B cell (primary cell): ENCODE data around the gene GPC4. TPM values are rescaled to one million over a fixed set of nuclear protein-coding genes. Genes with fewer than 3 reads are reported as not detected.
A peak's percentile ranks its signal among the peaks of the same experiment; 100 is the strongest.

Experiments used
- ATAC-seq: fragments of 200-7000 bp; cut with Tn5 transposase; one replicate; pipeline ENCODE4 v1.10.0; 2021; ENCODE audit warnings: low read depth, mild to moderate bottlenecking, moderate number of reproducible peaks, moderate library complexity
- CTCF ChIA-PET: fragments of 350-600 bp; sonication (Branson Sonifier 250); formaldehyde crosslinking; loops from one replicate; lab custom pipeline; 2021; ENCODE audit warnings: antibody characterized with exemption, inconsistent platforms; lab: Charles Lee
- POLR2A ChIA-PET: fragments of 350-600 bp; sonication (Branson Sonifier 250); formaldehyde crosslinking; loops from one replicate; lab custom pipeline; 2021; ENCODE audit warnings: antibody characterized with exemption; lab: Charles Lee
- DNase-seq: peaks from one replicate; pipeline ENCODE4 v3.0.0; 2013
- H2AFZ ChIP-seq: 2 replicates; pipeline ENCODE4 v1.6.1; 2012; ENCODE audit warnings: mild to moderate bottlenecking, low read depth, low read length; ENCODE audit not compliant: insufficient read depth, poor library complexity, severe bottlenecking
- H3K27ac ChIP-seq, 2 donors: 1 replicate in 1 of 2; 2 replicates in 1 of 2; pipeline ENCODE4 v1.5.1; 2012 to 2013; ENCODE audit warnings: low read length in 2 of 2, mild to moderate bottlenecking in 2 of 2, moderate library complexity in 1 of 2
- H3K27me3 ChIP-seq, 4 experiments: fragments of 200-600 bp in 1 of 4; sonication (generic) in 1 of 4; replicated peaks in 1 of 4; 1 replicate in 2 of 4; 2 replicates in 2 of 4; pipeline versions ENCODE4 v1.6.1 to v1.7.0; 2013 to 2016; ENCODE audit warnings: low read length in 3 of 4, mild to moderate bottlenecking in 2 of 4, mixed read lengths in 1 of 4, moderate library complexity in 1 of 4; ENCODE audit not compliant: insufficient read depth in 4 of 4, control insufficient read depth in 3 of 4; ENCODE audit errors: control extremely low read depth in 1 of 4
- H3K36me3 ChIP-seq, 2 experiments: replicated peaks in 1 of 2; 1 replicate in 1 of 2; 2 replicates in 1 of 2; pipeline versions ENCODE4 v1.6.1 to v1.7.1; 2013; ENCODE audit warnings: low read length in 1 of 2; ENCODE audit not compliant: insufficient read depth in 2 of 2, control insufficient read depth in 1 of 2; ENCODE audit errors: control extremely low read depth in 1 of 2, extremely low read depth in 1 of 2
- H3K4me1 ChIP-seq, 2 donors: fragments of 200-600 bp in 1 of 2; sonication (generic) in 1 of 2; 1 replicate in 1 of 2; 2 replicates in 1 of 2; pipeline versions ENCODE4 v1.5.1 to v1.6.1; 2013 to 2017; ENCODE audit warnings: low read length in 2 of 2; ENCODE audit not compliant: control insufficient read depth in 2 of 2, insufficient read depth in 2 of 2
- H3K4me2 ChIP-seq: replicated peaks from 2 replicates; pipeline ENCODE3; 2012; ENCODE audit warnings: mild to moderate bottlenecking, low read depth, low read length; ENCODE audit not compliant: poor library complexity, severe bottlenecking
- H3K4me3 ChIP-seq, 5 experiments: fragments of 200-600 bp in 1 of 5; sonication (generic) in 1 of 5; 1 replicate in 3 of 5; 2 replicates in 2 of 5; pipeline versions ENCODE4 v1.5.1 to v1.7.0; 2011 to 2016; ENCODE audit warnings: low read length in 4 of 5, mild to moderate bottlenecking in 4 of 5, low read depth in 2 of 5, control low read depth in 1 of 5, moderate library complexity in 1 of 5; ENCODE audit not compliant: insufficient read depth in 1 of 5; ENCODE audit errors: control extremely low read depth in 1 of 5, extremely low read depth in 1 of 5
- H3K79me2 ChIP-seq: fragments of 200-600 bp; sonication (generic); one replicate; pipeline ENCODE4 v1.6.0; 2016; ENCODE audit warnings: low read length; ENCODE audit not compliant: control insufficient read depth, insufficient read depth
- H3K9ac ChIP-seq: fragments of 200-600 bp; sonication (generic); 2 replicates; pipeline ENCODE4 v1.6.1; 2017; ENCODE audit warnings: mild to moderate bottlenecking, low read length, moderate library complexity
- H3K9me3 ChIP-seq, 3 donors: one replicate each; pipeline versions ENCODE4 v1.6.1 to v1.7.1; 2013; ENCODE audit warnings: low read length in 2 of 3; ENCODE audit not compliant: control insufficient read depth in 2 of 3, insufficient read depth in 1 of 3; ENCODE audit errors: control extremely low read depth in 1 of 3
- H4K20me1 ChIP-seq: 2 replicates; pipeline ENCODE4 v1.6.0; 2012; ENCODE audit warnings: mild to moderate bottlenecking, low read length; ENCODE audit not compliant: insufficient read depth, control insufficient read depth, poor library complexity, severe bottlenecking
- H3K27ac Mint-ChIP-seq: one replicate; pipeline ENCODE4 v1.8.0; 2021; ENCODE audit warnings: mixed read lengths
- H3K27me3 Mint-ChIP-seq: one replicate; pipeline ENCODE4 v1.8.0; 2021; ENCODE audit warnings: mixed read lengths
- H3K4me1 Mint-ChIP-seq: one replicate; pipeline ENCODE4 v1.8.0; 2021; ENCODE audit warnings: mixed read lengths
- H3K4me3 Mint-ChIP-seq: one replicate; pipeline ENCODE4 v1.8.0; 2021; ENCODE audit warnings: mixed read lengths
- H3K9me3 Mint-ChIP-seq: one replicate; pipeline ENCODE4 v1.8.0; 2022; ENCODE audit warnings: mixed read lengths; ENCODE audit not compliant: insufficient read depth
- EZH2 ChIP-seq: IDR thresholded peaks from 2 replicates; pipeline ENCODE4 v1.6.1; 2012; ENCODE audit warnings: borderline replicate concordance, low read depth, mild to moderate bottlenecking, moderate library complexity, low read length; ENCODE audit not compliant: insufficient read depth, poor library complexity, severe bottlenecking
- WGBS: methylation state at CpG from one replicate; pipeline ENCODE4 v1.1.5; 2013; ENCODE audit warnings: missing lambda C conversion rate; ENCODE audit not compliant: insufficient coverage; 5-methylcytosine and 5-hydroxymethylcytosine counted together
- intact Hi-C: fragments of 100-400 bp; cut with micrococcal nuclease; formaldehyde crosslinking; loops from one replicate; pipeline ENCODE4 v1.10.0; 2022
- polyA plus RNA-seq: library from polyadenylated mRNA; depleted of rRNA; stranded (reverse); fragments of >200 nt; gene quantifications from 2 replicates; pipeline ENCODE4 v1.2.3, GENCODE V29; 2012
- total RNA-seq, 2 donors: library from RNA; stranded (reverse); fragments of 120-200 nt in 1 of 2; gene quantifications; 1 replicate in 1 of 2; 2 replicates in 1 of 2; pipeline versions ENCODE4 v1.2.3 to v1.2.4, GENCODE V29; 2013 to 2022
- TF ChIP-seq, protein P1 (sequence below): fragments of 200-600 bp; IDR thresholded peaks from one replicate; pipeline ENCODE4 v1.8.0; 2022; ENCODE audit warnings: antibody characterized with exemption, mild to moderate bottlenecking

GPC4 gene
- total and polyA plus RNA-seq, 2 donors (not counting 1 experiment from before 2014, with no cell fraction given), result 0.30 to 0.47 TPM

DNA sequence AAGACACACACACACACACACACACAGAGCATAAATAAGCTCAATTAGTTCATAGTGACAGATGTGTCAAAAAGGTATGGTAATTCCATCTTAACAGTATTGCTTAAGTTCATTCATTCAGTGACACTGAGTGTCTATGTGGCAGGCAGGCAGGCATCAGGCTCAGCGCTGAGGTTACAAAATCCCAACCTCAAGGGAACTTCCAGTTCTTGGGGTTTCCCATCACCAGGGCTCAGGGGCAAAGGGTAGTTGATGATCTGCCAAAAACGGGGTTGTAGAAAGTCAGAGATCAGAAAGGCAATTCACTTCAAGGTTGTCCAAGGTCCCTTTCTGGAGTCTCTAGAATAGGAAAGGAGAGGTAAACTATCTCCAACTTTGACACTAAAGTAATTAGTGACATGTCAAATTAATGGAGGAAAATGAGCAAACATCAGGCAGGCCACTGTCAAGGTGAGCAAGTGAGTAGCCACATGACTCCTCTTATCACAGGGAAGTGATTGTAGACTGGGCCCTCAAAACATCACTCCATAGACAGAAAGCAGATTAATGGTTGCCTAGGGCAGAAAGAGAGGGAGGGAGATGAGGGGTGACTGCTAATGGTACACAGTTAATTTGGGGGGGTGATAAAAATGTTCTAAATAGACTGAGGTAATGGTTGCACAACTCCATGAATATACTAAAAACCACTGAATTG lies 41.8 kb downstream of the GPC4 start:
- H3K27me3 ChIP-seq, result no peaks in the 10 kb centered on the region
- no peak overlapping the region for H3K4me3 ChIP-seq
- no CpG with 5 or more reads among the region's 2 CpGs for WGBS
- H3K27ac ChIP-seq, result no peak overlapping the region
- ChIA-PET CTCF (no interaction called here), POLR2A (no interaction called here)
- no peak overlapping the region for H3K9ac ChIP-seq
- no peak overlapping the region for H3K27ac Mint-ChIP-seq
- H4K20me1 ChIP-seq, result no peaks in the 10 kb centered on the region
- peaks cover 7% of the 10 kb centered on the region for H3K4me1 Mint-ChIP-seq
- H3K4me2 ChIP-seq, result no peak overlapping the region
- H2AFZ ChIP-seq, result no peak overlapping the region
- no peaks in the 10 kb centered on the region for H3K36me3 ChIP-seq
- no peak for TF ChIP-seq EZH2
- TF ChIP-seq, protein P1, sequence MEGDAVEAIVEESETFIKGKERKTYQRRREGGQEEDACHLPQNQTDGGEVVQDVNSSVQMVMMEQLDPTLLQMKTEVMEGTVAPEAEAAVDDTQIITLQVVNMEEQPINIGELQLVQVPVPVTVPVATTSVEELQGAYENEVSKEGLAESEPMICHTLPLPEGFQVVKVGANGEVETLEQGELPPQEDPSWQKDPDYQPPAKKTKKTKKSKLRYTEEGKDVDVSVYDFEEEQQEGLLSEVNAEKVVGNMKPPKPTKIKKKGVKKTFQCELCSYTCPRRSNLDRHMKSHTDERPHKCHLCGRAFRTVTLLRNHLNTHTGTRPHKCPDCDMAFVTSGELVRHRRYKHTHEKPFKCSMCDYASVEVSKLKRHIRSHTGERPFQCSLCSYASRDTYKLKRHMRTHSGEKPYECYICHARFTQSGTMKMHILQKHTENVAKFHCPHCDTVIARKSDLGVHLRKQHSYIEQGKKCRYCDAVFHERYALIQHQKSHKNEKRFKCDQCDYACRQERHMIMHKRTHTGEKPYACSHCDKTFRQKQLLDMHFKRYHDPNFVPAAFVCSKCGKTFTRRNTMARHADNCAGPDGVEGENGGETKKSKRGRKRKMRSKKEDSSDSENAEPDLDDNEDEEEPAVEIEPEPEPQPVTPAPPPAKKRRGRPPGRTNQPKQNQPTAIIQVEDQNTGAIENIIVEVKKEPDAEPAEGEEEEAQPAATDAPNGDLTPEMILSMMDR, result no peak
- ATAC-seq, result no peak
- no peak for DNase-seq
- H3K9me3 ChIP-seq, result no peaks in the 10 kb centered on the region
- no peak overlapping the region for H3K4me3 Mint-ChIP-seq
- peaks cover 0 to 3% of the 10 kb centered on the region in 2 donors for H3K4me1 ChIP-seq
- peaks cover 2% of the 10 kb centered on the region for H3K27me3 Mint-ChIP-seq
- no peaks in the 10 kb centered on the region for H3K9me3 Mint-ChIP-seq
- H3K79me2 ChIP-seq, result no peaks in the 10 kb centered on the region
- intact Hi-C loops, result no loop called here

GRCh38 chrX:133370696-133371275 lies 44.5 kb downstream of the GPC4 start:
- no peaks in the 10 kb centered on the region for H4K20me1 ChIP-seq
- H3K27me3 ChIP-seq, result no peaks in the 10 kb centered on the region
- H3K9me3 ChIP-seq, result no peaks in the 10 kb centered on the region
- H3K4me2 ChIP-seq, result peak overlapping the region; percentile 6
- no CpG with 5 or more reads among the region's 3 CpGs for WGBS
- H3K4me1 Mint-ChIP-seq, result peaks cover 7% of the 10 kb centered on the region
- H3K4me3 Mint-ChIP-seq, result no peak overlapping the region
- no peak overlapping the region for H3K27ac Mint-ChIP-seq
- ChIA-PET POLR2A (no interaction called here), CTCF (no interaction called here)
- H3K36me3 ChIP-seq, result no peaks in the 10 kb centered on the region
- intact Hi-C loops, result no loop called here
- no peaks in the 10 kb centered on the region for H3K79me2 ChIP-seq
- DNase-seq, result no peak
- H3K4me1 ChIP-seq, result peaks cover 0 to 3% of the 10 kb centered on the region in 2 donors
- TF ChIP-seq, protein P1, result no peak
- no peak for TF ChIP-seq EZH2
- H3K9me3 Mint-ChIP-seq, result no peaks in the 10 kb centered on the region
- no peak overlapping the region for H2AFZ ChIP-seq
- H3K27me3 Mint-ChIP-seq, result peaks cover 2% of the 10 kb centered on the region
- no peak for ATAC-seq
- H3K27ac ChIP-seq, result no peak overlapping the region
- no peak overlapping the region for H3K9ac ChIP-seq
- H3K4me3 ChIP-seq, result no peak overlapping the region
